HG03280 (cell line): ENCODE results near the gene IL16.

Experiments
- ATAC-seq: cut with Tn5 transposase; IDR thresholded peaks from one replicate; pipeline ENCODE4 v1.9.1; 2021; ENCODE audit warnings: mild to moderate bottlenecking, moderate library complexity; ENCODE audit not compliant: unreplicated experiment

Gene IL16

DNA sequence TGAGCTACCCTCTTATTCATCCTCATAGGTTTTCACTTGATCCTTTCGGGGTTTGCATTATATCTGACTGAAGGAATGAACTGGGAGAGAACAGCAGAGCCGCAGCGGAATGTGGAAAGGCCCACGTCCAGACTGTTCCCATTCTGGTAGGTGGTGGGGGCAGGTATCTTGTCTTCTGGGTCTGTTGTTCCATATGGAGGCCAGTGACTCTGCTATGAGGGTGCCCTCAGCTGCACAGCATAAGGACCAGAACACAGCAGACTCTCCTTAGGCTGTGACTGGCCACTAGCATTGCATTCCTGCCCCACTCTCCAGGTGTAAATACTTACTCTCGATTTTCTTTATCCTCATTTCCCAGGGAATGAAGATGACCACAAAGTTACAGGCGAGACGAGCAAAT lies 165.2 kb downstream of the IL16 start:
- ATAC-seq = no peak

DNA sequence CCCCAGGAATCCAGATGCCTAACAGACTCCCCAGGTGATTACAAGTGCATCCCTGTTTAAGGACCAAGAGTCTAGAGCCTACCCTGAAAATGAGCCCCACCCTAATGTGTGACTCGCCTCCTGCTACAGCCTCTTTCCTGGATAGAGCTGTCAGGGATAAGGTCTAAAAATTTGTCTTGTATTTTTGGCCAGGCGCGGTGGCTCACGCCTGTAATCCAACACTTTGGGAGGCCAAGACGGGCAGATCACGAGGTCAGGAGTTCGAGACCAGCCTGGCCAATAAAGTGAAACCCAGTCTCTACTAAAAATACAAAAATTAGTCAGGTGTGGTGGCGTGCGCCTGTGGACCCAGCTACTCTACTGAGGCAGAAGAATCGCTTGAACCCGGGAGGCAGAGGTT lies 166.1 kb downstream of the IL16 start:
- no peak for ATAC-seq

DNA sequence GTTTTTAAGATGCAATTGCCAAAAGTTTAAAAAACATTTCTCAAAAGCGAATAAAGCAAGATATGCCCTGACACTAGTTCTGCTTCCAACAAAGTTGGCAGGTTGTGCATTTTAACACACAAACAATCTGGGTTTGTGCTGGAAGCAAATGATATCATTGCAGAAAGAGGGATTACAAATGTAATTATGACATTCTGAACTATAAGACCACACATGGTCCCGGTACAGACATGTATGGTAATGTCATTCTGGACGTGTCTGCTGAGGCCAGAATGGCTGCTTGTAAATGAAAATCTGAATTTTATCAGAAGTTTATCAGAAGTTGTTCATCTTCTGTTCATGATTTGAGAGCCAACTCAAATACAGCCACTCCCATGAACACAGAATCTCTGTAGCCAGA lies 166.6 kb downstream of the IL16 start:
- no peak for ATAC-seq
